NCI-H1105 (cell line): ENCODE measurements around the gene MERTK.
"Not testable (repeated sequence)": the region's sequence is repeated elsewhere in the genome, so short reads cannot be mapped to it uniquely, and the experiment has no call there.

ENCODE experiments used
- DNase-seq: peaks from one replicate; lab custom pipeline; 2025; lab: John Stamatoyannopoulos, UW

The MERTK gene

DNA sequence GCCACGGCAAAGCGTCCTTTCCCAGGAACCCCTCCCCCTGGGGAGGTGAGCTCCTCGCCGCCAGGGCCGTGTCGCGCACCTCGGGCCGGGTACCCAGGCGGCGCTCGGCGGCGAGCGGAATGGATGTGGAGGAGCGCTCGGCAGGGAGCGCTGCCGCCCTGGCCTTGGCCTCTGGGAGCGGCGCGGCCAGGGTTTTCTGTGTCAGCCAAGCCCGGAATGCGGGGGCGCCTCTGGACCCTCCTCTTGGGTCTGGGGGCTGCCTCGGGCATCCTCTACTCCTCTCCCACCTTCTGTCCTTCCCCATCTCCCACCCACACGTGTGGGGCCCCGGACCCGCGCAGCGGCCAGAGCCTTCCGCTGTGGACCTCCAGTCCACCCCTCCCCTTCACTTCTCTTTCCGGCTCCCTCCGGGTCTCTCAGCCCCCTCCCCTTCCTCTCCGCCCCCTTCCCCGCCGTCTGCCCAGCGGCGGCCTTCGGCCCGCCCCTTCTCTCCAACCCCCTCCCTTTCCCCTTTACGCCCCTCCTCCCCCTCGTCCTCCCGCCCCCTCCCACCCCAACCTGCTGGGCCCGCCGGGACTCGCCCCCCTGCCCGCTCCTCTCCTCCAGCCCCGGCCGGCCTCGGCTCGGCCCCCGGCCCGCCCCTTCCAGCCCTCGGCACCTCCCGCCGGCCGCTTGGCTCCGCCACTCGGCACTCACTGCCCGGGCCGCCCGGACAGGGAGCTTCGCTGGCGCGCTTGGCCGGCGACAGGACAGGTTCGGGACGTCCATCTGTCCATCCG, at the start of gene MERTK:
Gene MERTK (plus strand): TSS at position 684 of the 779 bp plus-strand sequence. CDS start 129 bp downstream, outside the sequence.
- peak; percentile 68 for DNase-seq

DNA sequence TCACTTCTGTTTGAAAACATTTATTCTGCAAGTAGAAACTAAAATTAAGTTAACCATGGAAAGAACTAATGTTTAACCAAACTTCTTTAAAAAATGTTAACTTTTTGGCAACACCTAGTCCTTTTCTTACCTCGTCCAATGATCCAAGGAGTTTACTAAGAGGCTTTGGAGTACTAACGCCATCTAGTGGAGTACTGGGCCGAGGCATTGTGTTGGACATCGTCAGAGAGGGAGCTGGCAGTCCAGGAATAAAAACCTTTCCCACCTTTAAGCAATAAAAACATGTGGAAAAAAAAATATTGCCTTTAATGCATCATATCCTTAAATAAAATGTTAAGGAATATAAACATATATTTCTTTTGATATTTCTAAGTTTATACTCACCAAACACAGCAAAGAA, 47.8 kb upstream of the MERTK start:
- peak; percentile 0 for DNase-seq

DNA sequence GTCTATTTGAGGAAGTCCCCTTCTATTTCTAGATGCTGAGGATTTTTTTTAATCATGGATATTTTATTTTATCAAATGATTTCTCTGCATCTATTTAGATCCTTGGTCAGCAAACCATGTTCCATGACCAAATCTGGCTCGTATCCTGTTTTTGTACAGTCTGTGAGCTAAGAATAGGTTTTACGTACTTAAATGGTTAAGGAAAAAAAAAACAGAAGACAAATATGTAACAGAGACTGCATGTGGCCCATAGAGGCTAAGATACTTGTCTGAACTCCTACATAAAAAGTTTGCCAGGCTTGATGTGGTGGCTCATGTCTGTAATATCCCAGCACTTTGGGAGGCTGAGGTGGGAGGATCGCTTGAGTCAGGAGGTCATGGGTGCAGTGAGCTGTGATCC, 45.9 kb upstream of the MERTK start:
- not testable (repeated sequence) for DNase-seq

DNA sequence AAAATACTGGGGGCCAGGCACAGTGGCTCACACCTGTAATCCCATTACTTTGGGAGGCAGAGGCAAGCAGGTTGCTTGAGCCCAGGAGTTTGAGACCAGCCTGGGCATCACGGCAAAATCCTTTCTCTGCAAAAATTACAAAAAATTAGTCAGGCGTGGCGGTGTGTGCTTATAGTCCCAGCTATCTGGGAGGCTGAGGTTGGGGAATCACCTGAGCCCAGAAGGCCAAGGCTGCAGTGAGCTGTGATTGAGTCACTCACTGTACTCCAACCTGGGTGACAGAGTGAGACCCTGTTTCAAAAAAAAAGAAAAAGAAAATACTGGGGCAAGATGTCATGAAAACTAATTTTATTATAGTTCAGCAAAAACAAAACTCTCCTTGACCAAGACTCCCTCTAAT, 38.4 kb upstream of the MERTK start:
- not testable (repeated sequence) for DNase-seq

DNA sequence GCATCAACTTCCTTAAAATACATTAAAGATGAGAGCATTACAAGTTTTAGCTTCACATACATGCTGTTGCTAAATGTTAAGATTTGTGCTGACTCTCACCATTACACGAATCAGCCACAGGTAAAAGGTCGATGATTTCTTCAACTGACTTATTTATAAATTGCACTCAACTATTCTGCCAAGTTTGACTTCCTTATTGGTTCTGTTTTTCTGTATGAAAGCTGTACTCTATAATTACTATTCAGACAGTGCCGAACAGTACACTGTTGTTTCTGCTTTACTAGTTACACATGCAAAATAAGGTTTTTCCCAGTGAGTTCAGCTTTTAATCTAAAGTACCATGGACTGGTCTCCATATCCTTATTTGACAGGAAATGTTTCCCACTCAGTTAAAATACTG, 33.3 kb upstream of the MERTK start:
- not testable (repeated sequence) for DNase-seq

DNA sequence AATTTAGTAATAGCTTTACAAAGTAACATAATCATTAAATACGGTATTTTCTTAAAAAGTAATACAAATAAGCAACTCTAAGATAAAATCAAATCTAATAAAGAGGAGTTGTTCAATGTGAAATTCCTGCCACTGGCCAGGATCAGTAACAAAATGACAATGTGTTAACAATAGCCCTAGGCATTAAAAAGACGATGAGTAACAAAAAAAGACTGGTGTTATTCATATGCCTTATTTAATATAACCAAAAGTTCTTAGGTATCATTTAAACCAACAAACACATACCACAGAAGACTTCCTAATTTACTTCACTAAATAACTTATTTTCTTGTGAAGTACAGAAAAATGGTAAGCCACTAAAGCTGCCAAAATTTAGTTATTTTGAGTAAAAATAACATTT, 25.6 kb upstream of the MERTK start:
- DNase-seq = not testable (repeated sequence)

DNA sequence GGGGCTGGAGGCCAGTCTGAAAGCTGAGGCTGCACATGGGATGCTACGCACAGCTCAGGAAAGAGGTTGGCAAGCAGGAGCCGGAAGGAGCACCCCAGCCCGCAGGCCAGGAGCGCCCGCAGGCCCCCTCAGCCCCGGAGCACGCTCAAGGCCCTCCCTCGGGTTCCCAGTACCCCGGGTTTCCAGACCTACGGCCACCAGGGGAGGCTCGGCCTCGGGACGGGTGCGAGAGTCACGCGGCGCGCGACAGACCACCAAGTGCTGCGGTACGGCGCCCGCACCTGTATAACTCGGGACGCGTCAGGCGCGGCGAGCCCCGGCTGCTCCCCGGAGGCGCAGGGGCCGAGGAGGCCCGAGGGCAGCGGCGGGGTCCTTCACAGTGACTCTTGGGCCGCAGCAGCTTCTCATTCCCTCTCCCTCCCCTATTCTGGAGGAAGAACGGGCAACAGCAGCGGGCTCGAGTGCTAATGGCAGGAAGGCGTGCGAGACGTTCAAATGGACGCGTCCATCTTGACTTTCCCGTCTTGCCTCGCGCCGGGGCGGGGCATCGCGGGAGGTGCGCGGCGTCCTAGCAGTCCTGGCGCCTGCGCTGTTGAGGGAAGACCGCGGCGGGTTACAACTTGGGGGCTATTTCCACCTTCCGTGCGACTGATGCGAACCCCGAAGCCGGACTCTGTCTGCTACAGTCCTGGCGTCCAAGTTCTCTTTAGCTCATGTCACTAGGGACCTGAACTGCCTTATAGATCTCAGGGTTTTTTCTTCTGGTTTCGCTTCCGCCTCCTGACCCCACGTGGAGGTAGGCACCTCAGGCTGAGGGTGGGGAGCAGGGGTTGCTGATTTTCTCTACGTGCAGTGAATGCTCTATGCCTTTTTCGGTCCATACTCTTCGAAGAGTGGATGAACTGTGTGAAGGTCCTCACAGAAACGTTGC, 14.5 kb upstream of the MERTK start, which contains the start of gene ANAPC1:
Gene ANAPC1 (minus strand): TSS at position 533 of the 931 bp plus-strand sequence. CDS start 3,368 bp downstream, outside the sequence.
- DNase-seq = peak; percentile 74

DNA sequence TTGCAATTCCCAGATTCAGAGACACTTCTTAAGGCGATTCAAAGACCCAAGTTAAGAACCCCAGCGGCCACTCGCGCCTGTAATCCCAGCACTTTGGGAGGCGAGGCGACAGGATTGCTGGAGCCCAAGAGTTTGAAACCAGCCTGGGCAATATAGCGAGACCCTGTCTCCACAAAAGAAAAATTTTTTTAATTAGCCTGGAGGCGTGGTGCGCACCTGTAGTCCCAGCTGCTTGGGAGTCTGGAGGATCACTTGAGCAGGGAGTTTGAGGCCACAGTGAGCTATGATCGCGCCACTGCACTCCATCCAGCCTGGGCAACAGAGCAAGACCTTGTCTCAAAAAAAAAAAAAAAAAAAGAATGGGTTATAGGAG, 13.8 kb upstream of the MERTK start:
- DNase-seq = no peak

DNA sequence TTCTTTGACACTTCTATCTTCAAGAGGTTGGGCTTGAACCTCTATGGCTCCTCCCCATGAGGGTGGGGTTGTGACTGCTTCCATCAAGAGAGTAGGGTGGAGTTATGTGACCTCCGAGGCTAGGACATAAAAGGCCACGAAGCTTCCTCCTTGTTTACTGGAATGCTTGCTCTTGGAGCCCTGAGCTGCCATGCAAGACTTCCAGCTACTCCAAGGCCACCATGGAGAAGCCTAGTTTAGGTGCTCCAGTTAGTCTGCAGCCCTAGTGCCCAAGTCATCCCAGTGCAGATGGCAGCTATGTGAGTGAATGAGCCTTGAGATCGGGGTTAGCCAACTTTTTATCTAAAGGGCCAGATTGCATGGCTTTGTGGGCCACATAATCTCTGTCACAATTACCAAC, 2.4 kb upstream of the MERTK start:
- DNase-seq = no peak

DNA sequence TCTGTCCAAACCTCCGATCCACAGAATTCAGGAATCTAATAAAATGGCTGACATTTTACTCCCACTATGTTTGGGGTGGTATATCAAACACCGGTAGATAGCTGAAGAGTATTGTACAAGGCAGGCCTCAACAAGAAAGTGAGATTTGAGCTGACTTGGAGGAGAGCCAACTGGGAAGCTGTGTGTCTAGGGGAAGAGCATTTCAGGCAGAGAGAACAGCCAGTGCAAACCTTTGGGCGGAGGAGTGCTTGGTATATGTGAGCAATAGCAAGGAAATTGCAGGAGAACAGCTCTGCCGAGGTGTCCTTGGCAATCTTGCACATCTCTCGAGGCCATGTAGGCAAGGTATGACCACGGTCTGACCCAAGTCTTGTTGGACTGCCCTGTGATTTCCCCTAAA, 1.8 kb upstream of the MERTK start:
- peak; percentile 50 for DNase-seq

DNA sequence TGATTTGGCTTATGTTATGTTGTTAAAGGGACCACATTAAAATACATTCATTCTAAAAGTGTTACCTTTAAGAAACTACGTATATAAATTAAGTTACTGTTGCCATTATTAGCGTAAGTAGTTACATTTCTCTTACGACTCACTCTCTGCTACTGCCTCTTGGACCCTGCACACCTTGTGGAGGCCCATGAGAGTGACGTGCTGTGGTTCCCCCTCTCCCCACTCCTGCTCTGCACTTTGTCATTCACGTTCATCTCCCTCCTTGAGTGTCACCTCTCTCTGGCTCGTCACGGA, 830 bp upstream of the MERTK start:
- DNase-seq = no peak

DNA sequence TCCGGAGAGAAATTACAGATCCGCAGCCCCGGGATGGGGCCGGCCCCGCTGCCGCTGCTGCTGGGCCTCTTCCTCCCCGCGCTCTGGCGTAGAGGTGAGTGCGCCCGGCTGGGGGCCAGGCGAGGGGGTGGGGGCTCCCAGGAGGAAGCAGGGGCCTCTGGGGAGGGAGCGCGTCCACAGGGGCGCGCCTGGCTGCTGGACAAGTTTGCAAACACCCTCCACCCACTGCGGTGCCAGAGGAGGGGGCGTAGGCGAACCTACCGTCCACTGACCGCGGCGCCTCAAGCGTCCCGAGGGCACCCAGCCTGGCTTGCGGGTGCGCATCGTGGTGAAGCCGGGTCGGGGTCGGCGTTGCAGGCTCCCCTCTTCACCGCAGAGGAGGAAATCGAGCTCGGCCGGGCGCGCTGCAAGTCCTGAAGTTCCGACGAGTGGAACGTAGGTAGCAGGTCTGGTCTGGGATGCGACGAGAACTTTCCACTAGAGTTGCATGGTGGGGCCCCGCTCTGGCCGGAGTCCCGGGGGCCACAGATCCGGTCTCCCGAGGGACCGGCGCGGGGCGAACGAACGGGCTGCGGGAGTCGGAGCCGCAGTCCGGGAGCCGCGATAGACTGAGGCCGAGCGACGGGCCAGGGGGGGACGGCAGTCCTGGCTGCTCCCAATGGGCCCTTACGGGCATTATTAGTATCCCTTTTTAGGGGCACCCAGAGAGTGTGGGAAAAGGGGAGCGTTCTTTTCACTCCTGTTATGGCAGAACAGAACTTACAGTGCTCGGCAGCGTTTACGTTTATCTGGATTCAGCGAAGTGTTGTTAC, 502 bp downstream of the MERTK start:
- no peak for DNase-seq

DNA sequence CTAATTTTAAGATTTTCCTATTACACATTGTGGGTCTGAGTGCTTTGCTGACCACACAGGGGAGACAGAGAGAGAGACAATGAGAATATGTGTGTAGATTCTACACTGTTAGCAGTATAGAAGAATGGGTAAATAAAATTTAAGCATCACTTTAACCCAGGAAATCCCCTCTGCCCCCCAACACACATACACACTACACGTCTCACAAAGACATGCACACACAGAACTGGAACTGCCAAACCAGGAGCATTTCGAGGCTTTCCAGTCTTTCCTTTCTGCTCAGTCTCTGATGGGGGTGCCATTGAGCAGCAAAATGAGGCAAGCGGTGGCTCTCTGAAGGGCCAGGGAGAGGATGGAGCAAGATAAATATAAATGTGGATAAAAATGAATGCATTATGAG, 2.5 kb downstream of the MERTK start:
- no peak for DNase-seq

DNA sequence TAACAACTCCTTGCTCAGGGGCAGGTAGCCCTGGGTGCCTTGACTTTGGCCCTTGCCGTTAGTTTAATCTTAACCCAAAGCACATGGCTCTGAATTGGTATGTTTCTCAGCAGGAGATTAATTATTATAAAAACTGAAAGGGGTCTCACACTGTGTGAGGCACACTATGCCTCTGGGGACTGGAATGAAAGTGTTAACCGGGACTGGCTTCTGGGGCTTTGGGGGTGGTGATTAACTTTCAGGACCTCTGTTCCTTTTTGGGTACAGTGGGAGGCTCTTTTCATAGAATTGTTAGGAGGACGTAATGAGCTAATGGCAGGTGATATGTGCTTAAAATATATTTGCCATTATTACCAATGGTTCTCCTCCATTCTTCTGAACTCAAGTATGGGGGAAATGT, 5.1 kb downstream of the MERTK start:
- DNase-seq = no peak

DNA sequence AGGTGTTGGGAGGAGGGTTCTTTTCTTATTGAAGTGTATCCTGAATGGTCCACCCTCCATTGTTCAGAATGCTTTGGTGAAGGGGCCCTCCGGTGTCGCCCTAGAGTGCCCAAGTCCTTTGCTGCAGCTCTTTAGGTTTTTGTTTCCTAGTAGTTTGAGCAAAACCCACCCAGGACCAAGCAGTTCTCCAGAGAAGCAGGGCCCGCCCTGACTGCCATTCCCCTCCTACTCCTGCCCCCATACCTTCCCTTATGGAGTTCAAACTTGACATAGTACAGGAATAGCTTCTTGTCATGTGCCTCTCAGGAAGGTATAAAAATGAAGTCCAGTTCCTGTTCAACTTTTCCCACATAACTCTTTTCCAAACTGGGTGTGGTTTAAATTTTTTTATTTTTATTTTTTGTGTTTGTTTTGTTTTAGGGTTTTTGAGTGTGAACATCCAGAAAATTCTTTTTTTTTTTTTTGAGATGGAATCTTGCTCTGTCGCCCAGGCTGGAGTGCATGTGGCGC, 5.6 kb downstream of the MERTK start:
- DNase-seq = no peak

DNA sequence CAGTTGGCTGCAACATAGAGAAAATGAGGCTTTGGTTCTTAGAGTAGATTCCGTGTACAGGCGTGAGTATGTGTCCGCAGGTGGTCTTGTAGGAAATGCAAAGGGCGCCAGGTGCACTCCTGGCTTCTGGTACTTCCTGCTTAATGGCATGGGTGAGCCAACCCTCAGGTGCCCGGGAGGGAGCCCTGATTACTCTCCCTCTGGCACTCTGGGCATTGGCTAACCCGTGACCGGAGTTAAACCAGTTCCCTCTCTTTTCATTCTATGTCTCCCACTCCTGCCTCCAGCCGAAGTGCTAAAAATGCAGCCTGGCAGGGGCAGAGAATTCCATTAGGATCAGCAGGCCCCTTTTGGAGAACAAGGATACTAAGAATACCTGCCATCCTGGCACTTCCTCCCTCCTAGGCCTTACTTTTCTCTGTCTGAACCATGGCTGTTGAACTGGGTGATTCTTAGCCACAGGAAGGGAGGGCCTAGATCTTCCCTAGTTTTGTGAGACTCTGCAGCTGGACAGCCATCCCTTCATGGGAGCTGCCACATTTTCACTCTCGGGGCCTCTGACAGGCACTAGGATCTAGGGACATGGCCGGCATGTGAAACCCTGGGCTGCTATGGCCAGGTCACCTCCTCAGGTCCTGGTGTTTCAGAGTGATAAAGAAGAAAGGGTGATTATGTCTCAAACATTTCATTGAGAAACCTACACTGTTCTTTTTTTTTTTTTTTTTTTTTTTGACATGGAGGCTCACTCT, 6.5 kb downstream of the MERTK start:
- DNase-seq = no peak

DNA sequence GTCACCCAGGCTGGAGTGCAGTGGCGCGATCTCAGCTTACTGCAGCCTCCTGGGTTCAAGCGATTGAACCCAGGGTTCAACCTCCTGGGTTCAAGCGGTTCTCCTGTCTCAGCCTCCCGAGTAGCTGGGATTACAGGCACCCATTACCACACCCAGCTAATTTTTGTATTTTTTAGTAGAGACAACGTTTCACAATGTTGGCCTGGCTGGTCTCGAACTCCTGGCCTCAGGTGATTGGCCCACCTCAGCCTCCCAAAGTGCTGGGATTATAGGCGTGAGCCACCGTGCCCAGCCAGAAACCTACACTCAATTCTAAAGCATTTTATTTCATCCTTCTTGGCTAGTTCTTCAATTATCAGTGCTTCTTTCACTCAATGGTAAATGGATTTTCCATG, 7.1 kb downstream of the MERTK start:
- not testable (repeated sequence) for DNase-seq

DNA sequence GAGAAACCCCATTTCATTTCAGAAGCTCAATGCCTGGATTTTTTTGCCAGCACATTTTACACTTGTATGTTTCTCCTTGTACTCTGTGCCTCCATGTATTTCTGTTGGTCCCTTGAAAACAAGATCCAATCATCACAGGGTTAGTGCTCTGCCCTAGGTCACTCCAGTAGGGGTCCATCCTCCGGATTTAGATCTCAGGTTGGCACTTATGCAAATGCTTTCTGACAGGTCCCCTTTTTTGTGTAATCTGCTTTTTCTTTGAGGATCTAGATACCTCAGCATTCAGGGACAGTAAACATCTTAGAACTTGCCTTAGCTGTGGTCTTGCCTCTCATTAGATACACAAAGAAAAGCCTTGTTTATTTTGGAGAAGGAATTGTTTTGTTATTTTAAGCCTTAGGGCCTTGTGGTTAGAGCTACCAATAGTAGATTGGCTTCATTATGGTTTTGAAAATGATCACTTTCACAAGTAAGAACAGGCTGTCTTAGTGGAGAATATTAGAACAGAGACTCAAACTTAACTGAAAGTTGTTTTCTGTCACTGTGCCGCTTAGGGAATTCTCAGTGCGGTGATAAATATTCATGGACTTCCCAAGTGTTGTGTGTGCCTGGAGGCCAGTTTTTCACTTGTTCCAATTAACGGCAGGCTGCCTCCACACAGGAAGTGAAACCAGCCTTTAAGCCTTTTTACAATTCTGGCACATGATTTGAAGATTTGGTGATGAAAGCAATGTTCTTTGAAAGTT, 7.8 kb downstream of the MERTK start:
- no peak for DNase-seq

DNA sequence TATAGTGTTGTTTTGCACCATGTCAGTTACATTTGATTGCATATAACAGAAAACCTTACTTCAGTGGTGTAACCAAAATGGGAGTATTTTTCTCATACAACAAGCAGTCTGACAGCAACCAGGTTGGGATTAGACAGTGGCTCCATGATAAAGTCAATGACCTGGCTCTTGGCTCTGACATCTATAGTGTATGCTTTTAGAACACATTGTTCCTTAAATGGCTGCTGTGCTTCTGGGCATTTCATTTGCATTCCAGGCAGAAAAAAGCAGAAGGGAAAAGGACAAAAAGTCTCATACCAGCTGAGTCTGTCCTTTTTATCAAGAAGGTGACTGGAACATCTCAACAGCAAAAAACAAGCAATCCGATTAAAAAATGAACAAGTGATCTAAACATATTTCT, 10.2 kb downstream of the MERTK start:
- no peak for DNase-seq

DNA sequence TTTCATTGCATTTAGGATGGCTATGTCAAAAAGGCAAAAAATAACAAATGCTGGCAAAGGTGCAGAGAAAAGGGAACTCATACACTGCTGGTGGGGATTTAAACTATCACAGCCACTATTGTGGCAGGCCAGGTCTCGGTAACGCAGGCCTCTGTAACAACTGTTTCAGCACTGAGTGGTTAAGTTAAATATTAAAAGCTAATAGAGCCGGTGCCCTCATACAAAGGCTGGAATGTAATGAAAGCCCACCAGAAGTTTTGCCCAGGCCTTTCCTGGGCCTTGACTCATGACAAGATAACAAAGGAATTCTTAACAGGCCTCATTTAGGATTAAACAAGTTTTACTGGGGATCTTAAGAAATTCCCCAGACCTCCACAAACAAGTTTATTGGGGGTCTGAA, 10.7 kb downstream of the MERTK start:
- no peak for DNase-seq

DNA sequence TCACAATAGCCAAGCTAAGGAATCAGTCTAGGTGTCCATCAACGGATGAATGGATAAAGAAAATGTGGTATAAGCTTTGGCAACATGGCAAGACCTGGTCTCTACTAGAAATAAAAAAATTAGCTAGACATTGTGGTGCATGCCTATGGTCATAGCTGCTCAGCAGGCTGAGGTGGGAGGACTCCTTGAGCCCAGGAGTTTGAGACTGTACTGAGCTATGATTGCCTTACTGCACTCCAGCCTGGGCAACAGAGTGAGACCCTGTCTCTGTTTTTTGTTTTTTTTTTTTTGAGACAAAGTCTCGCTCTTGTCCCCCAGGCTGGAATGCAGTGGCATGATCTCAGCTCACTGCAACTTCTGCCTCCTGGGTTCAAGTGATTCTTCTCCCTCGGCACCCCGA, 11.6 kb downstream of the MERTK start:
- DNase-seq = not testable (repeated sequence)
